VCaP (cell line): ENCODE results near the gene ZNF337.
A peak's percentile ranks its signal among the peaks of the same experiment; 100 is the strongest.
"Not testable (repeated sequence)": the region's sequence is repeated elsewhere in the genome, so short reads cannot be mapped to it uniquely, and the experiment has no call there.

Experiments
- H3K27ac ChIP-seq: fragments of 450-650 bp; 2 replicates; pipeline ENCODE4 v1.5.1; 2017
- TF ChIP-seq, protein P1 (sequence below): fragments of 450-650 bp; conservative IDR thresholded peaks from 2 replicates; pipeline ENCODE4 v1.5.1; 2017; ENCODE audit warnings: mild to moderate bottlenecking, moderate library complexity

ZNF337 gene

DNA sequence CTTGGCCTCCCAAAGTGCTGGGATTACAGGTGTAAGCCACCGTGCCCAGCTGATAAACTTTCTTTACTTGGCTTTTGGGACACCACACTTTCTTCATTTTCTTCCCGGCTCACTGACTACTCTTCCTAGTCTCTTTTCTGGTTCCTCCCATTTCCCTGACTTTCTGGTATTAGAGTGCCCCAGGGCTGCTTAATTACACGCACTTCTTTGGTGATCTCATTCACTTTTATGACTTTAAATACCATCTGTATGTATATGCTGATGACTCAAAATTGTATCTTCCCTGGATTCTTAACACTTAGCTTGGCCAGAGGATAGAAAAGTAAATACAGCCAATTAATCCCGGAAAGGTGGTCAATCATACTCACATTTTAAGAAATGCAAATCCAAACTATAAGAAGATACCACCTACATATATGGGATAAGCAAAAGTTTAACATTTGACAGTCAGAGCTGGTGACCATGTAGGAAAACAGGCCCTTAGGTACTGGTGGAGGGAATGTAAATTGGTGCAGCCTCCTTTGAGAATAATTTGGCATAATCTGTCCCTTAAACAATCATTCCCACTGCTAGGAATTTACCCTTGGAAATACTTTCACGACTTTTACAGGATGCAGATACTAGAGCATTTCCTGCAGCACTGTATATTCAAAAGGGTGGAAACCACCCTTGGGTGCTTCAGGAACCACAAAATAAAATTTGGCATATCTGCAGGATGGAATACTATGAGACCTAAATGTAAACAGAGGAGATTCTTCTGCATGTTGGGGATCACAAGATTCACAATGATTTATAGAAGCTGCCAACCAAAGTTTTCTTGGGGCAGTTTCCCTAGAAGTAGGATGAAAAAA is 63.5 kb downstream of the ZNF337 start:
- TF ChIP-seq, protein P1, sequence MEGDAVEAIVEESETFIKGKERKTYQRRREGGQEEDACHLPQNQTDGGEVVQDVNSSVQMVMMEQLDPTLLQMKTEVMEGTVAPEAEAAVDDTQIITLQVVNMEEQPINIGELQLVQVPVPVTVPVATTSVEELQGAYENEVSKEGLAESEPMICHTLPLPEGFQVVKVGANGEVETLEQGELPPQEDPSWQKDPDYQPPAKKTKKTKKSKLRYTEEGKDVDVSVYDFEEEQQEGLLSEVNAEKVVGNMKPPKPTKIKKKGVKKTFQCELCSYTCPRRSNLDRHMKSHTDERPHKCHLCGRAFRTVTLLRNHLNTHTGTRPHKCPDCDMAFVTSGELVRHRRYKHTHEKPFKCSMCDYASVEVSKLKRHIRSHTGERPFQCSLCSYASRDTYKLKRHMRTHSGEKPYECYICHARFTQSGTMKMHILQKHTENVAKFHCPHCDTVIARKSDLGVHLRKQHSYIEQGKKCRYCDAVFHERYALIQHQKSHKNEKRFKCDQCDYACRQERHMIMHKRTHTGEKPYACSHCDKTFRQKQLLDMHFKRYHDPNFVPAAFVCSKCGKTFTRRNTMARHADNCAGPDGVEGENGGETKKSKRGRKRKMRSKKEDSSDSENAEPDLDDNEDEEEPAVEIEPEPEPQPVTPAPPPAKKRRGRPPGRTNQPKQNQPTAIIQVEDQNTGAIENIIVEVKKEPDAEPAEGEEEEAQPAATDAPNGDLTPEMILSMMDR, result no peak
- no peak overlapping the region for H3K27ac ChIP-seq

DNA sequence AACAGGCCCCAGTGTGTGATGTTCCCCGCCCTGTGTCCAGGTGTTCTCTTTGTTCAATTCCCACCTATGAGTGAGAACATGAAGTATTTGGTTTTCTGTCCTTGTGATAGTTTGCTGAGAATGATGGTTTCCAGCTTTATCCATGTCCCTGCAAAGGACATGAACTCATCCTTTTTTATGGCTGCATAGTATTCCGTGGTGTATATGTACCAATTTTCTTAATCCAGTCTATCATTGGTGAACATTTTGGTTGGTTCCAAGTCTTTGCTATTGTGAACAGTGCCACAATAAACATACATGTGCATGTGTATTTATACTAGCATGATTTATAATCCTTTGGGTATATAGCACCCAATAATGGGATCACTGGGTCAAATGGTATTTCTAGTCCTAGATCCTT is 66.0 kb downstream of the ZNF337 start:
- not testable (repeated sequence) for H3K27ac ChIP-seq

DNA sequence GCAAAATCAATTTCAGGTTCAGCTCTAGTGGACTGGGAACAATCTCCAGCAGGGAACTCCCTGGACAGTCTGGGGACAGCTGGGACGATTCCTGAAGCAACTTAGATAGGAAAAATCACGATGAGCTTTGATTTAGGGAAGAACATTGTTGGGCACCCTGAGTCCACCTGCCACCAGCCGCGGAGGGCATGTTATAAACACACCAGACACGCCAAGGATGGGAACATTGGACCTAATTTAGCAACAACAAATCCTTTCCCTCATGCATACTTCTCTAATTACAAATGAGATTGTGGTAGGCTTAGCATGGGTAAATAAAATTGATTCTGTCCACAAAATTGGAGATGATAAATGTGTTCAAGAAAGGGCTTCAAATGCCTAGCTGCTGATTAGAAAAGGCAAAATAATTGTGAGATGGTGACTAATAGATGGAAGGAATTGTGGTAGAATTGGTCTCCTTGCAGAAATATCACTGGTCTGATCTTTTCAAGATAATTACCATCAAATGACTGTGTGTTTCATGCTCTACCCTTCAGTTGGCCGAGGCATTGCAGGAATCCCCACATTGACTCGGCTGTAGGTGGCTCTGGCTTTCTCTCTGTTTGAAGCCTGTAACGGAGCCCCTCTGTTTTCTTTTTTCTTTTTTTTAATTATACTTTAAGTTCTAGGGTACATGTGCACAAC is 66.7 kb downstream of the ZNF337 start:
- TF ChIP-seq, protein P1, result no peak
- H3K27ac ChIP-seq, result no peak overlapping the region

DNA sequence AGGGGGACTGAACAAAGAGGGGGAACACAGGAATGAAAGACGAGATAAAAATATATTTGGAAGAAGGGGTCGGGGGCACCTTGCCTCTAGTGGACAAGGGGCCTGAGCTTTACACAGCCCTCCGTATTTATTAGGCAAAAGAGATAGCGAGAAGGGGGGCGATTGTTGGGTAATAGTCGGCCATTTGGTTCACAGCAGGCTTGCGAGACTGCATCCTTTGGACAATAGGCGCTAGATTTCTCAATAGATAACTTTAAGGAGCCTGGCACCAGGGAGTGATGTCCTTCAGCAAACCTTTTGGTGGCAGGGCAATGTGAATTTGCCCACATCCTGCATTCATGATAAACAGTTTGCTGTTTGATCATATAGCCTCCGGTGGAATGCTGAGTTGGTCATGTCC is 69.9 kb downstream of the ZNF337 start:
- TF ChIP-seq, protein P1, result no peak
- H3K27ac ChIP-seq, result no peak overlapping the region

DNA sequence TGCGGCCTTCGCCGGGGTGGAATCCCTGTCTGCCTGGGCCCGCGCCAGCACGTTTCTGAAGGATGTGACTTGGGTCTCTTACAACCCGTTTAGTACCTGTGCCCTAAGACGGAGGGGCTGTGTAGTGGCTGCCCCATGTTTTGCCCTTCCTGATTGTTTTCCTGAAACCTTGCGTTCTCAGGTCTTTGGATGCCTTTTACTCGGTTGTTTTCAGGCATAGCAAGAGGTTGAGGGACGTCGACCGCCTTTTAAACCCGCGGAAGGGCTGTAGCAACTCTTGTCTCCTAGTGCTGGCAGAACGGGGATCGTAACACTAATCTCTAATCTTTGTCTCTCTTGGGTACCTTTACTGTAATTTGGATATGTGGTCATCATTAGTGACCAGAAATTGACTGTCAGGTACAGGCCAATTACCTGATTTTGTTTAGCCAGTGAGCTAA is 72.1 kb downstream of the ZNF337 start:
- H3K27ac ChIP-seq, result peak overlapping the region; percentile 98

More for the DNA sequence above, 72.1 kb downstream of the ZNF337 start:
- TF ChIP-seq, protein P1, result no peak
